Stimulated activated CD4-positive, alpha-beta T cell treated with anti-CD3 and anti-CD28 coated beads, Interleukin-4, amount 100 ng/mL, for 4 hours (primary cell): ENCODE results near the gene ECPAS.
"Not testable (repeated sequence)": the region's sequence is repeated elsewhere in the genome, so short reads cannot be mapped to it uniquely, and the experiment has no call there.

Source experiments
- DNase-seq, 2 experiments: peaks; one replicate each; pipeline ENCODE4 v3.0.0-alpha.2; 2020

Gene ECPAS, protein sequence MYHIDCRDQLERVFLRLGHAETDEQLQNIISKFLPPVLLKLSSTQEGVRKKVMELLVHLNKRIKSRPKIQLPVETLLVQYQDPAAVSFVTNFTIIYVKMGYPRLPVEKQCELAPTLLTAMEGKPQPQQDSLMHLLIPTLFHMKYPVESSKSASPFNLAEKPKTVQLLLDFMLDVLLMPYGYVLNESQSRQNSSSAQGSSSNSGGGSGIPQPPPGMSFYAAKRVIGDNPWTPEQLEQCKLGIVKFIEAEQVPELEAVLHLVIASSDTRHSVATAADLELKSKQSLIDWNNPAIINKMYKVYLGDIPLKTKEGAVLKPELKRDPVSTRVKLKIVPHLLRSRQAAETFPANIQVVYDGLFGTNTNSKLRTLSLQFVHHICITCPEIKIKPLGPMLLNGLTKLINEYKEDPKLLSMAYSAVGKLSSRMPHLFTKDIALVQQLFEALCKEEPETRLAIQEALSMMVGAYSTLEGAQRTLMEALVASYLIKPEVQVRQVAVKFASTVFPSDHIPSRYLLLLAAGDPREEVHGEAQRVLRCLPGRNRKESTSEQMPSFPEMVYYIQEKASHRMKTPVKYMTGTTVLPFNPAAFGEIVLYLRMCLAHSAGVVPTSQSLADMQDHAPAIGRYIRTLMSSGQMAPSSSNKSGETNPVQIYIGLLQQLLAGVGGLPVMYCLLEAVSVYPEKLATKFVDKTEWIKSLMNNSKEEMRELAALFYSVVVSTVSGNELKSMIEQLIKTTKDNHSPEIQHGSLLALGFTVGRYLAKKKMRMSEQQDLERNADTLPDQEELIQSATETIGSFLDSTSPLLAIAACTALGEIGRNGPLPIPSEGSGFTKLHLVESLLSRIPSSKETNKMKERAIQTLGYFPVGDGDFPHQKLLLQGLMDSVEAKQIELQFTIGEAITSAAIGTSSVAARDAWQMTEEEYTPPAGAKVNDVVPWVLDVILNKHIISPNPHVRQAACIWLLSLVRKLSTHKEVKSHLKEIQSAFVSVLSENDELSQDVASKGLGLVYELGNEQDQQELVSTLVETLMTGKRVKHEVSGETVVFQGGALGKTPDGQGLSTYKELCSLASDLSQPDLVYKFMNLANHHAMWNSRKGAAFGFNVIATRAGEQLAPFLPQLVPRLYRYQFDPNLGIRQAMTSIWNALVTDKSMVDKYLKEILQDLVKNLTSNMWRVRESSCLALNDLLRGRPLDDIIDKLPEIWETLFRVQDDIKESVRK (N-terminal part only)

DNA sequence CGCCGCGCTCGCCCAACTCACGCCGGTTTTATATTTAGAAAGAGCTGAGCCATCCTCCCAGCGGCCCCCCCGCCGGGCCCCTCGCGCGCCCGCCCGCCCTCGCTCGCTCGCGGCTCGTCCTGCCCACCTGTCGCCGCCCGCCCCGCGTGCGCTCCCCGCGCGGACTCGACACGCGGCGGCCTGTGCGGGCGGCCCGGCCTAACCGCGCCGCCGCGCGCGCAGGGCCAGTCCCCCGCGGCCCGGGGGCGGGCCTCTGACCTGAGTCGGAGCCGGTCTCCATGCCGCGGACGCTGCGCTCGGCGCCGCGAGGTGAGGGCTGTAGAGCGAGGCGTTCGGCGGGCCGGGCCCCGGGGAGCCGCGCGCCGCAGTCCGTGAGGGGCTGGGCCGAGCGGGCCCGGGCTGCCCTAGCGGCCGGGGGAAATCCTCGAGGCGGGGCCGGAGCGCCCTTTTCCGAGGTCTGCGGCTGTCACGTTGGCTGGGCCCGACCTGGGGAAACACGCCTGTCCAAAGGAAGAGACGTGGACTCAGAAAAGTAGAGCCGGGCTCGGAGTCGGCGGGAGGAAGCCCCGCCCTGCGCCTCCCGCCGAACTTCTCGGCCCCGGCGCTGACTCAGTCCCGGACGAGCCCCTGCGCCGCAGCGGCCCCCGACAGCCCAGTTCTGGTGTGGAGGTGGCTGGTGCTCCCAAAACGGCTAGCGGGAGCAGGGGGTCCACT is at the start of gene ECPAS:
TSS of gene ECPAS (minus strand) at position 526 of the 714 bp plus-strand sequence. CDS start 11,465 bp downstream, outside the sequence.
- peak; percentile 64 to 71 for DNase-seq

DNA sequence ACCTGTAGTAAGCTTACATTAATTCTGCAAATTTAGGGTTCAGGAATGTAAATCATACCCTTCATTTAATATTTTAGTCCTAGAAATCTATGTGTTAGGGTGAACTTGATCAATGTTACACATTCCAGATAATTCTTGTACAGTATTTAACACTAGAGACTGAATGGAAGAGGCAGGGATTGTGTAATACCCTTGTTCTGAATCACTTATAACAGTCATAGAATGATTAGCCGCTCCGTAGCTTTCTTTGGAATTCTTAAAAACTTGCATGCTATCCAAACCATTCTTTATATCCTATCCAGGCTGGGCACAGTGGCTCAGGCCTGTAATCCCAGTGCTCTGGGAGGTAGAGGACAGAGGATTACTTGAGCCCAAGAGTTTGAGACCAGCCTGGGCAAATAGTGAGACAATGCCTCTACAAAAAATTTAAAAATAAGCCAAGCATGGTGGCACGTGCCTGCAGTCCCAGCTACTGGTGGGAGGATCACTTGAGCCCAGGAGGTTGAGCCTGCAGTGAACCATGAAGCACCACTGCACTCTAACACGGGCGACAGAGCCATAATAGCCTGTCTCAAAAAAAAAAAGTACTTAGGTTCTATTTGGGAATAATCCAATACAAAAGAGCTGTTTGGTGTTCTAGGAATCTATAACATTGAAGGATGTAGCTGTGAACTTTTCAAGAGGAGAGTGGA is 49.1 kb upstream of the ECPAS start:
- no peak for DNase-seq

DNA sequence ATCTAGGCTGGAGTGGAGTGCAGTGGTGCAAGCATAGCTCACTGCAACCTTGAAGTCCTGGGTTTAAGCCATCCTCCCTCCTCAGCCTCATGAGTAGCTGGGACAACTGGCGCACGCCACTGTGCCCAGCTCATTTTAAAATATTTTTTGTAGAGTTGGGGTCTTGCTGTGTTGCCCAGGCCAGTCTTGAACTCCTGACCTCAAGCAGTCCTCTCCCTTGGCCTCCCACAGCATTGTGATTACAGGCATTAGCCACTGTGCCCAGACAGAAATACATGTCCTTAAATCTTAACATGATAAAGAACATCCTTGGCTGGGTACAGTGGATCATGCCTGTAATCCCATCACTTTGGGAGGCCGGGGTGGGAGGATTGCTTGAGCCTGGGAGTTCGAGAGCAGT is 47.5 kb upstream of the ECPAS start:
- no peak for DNase-seq

DNA sequence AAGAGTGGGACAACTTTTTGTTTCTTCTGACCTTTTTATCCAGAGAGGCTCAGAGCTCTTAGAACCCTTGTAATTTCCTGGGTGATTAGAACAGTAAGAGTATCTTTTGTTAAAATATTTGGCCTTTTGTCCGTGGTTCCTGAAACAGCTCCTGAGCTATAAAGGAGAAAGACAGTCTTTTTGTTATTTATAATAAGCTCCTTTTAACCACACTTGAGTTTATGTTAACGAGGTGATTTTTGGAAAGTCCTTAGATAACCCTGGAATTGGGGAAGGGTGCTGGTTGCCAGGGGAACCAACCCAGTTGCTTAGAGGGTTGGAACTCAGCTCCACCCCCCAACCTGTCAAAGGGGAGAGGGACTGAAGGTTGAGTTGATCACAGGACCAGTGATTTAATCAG is 45.6 kb upstream of the ECPAS start:
- no peak for DNase-seq

DNA sequence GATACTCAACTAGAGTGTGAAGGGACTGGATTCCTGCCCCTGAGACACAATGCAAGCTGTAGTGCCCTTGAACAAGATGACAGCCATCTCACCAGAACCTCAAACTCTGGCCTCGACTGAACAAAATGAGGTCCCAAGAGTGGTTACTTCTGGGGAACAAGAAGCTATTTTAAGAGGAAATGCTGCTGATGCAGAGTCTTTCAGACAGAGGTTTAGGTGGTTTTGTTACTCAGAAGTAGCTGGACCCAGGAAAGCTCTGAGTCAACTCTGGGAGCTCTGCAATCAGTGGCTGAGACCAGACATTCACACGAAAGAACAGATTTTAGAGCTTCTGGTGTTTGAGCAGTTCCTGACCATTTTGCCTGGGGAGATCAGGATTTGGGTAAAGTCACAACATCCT is 43.2 kb upstream of the ECPAS start:
- no peak for DNase-seq

DNA sequence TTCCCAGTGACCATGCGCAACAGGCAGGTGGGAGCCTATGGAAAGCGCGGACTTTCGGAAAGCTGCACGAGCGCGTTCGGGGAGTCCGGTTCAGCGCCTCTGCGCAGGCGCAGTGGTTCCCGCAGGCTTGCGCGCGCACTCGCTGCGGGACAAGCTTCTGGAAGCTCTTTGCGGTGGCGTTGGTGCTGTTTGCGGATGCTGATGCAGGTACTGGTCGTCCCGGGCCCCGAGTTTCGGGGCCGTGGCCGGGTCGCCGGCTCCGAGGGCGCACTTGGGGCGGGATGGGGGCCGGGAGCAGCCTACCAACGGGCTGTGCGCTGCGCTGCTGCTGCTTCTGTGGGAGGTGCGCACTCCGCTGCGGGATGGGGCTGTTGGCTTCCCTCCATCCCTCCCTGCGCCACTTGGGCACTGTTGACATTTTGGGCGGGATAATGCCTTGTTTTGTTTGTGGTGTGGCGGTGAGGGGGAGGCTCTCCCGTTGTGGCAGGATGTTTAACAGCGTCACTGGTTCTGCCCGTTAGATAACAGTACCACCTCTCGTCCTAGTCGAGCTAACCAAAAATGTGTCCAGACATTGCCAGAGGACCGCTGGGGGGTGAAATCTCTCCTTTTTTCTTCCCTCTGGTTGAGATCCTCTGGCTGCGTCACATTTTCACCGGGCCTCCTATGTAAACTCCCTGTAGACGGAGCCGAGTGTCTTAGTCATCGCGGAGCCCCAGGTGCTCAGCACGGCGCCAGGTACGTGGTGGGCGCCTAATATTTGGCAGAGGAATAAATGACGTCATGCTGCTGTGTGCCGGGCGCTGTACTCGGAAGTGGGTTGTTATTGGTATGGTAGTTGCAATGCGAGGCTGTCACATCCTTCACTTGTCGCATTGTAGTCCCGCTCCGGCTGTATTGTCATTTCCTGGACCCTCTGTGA is 41.1 kb upstream of the ECPAS start, which contains the start of gene ZNF483:
TSS of gene ZNF483 (plus strand) at position 124 of the 922 bp plus-strand sequence. CDS start 2,217 bp downstream, outside the sequence.
- peak; percentile 69 to 85 for DNase-seq

DNA sequence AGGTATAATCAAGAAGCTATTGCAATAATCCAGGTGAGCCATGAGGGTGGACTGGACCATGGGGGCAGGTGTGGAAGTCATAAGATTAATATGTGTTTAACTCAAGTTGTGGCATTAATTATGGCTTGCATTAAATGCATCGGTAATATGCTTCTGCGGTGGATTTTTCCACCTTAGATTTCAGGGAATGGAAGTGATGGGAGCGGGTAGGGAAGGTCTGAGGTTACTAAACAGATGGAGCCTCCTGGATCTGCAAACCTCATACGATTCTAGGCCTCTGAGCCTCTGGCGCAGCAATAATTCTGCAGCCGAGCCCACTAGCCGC is 40.5 kb upstream of the ECPAS start:
- no peak for DNase-seq

DNA sequence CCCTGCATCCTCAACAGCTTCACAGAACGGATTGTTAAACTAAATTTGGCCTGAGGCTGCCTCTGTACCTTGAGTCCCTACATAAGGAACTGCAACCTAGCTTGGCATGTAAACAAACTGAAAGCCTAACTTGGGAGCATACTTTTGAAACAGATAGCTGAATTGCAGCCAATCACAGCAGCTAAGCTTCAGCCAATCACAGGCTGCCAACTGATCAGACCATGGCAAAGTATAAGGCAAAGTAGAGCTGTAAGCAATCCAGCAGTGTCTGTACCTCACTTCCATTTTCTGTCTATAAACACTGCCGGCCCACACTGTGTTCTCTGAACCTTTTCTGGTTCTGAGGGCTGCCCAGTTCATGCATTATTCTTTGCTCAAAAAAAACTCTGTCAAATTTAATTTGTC is 31.9 kb upstream of the ECPAS start:
- DNase-seq = no peak

DNA sequence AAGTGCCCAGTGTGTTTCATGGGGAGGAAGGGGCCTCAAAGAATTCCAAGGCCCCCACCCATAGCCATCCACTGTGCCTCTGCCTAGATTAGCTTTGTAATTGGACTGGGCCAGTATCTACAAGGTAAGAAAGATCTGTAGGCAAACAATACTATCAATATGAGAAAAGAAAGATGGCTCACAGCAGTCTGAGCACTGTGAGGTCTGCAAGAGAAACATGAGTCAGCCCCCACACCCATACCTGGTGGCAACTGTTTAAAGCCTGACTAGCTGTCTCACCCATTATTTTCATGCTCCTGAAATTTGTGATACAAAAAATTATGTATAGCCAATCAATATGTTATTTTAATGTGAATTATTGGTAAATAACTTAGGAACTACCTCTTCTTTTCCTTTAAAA is 30.8 kb upstream of the ECPAS start:
- DNase-seq = no peak

DNA sequence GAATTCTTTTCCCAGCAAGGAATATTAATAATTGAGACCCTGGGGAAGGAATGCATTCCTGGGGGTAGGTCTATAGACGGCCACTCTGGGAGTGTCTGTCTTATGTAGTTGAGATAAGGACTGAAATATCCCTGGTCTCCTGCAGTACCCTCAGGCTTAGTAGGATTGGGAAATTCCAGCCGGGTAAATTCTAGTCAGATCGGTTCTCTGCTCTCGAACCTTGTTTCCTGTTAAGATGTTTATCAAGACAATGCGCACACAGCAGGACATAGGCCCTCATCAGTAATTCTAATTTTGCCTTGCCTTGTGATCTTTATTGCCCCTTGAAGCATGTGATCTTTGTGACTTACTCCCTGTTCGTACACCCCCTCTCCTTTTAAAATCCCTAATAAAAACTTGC is 27.4 kb upstream of the ECPAS start:
- not testable (repeated sequence) for DNase-seq

DNA sequence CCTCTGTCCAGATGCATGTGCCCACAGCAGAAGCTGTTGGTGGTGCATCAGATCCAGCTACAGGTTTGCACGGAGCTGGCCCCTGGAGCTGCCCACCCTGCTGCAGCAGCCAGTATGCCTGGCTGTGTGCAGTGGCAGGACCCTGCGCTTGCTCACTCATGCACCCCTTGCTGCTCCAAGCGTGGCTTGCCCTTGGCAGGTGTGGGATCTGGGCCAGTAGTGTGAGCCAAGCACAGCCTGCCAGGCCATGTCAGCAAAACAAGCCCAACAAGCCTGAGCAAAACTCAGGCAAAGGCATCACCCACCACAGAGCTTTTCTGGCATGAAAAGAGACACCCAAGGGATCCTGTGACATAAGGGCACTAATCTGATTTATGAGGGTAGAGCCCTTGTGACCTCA is 18.3 kb upstream of the ECPAS start:
- DNase-seq = no peak

DNA sequence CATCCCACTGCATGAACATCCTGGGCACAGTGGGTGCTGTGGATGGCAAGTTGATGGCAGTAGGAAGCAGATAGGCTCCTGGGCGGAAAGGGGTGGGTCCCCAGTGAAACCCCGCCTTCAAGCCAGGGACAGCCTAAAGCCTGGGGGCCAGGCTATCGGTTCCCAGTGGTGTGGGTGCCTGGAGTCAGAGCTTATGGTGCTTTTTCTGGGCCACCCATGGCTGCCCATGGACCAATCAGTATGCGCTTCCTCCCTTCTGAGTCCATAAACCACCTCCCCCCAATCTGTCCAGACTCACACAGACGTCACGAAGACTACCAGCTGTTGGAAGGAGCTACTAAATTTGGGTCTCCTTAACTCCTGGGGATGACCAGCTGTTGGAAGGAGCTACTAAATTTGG is 17.5 kb upstream of the ECPAS start:
- DNase-seq = no peak

DNA sequence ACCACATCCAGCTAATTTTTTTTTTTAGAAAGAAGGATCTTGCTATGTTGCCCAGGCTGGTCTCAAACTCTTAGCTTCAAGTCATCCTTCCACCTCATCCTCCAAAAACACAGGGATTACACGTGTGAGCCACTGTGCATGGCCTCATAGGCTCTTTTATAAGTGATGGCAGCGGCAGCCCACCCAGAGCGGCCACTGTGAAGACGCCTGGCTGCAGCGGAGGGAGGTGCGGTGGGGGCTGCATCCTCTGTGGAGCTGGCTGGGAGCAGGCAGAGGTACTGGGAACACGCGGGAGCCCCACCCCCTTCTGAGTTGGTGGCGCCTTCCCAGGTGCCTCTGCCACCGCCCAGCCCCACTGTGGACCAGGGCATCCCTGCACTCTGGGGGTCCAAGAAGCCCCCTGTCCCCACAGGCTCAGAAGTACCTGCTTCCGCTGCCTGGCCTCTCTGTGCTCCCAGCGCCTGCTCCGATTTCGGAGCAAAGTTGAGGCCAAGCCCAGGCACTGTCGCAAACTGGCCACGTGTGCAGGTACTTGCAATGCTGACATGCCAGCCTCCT is 16.9 kb upstream of the ECPAS start:
- no peak for DNase-seq

DNA sequence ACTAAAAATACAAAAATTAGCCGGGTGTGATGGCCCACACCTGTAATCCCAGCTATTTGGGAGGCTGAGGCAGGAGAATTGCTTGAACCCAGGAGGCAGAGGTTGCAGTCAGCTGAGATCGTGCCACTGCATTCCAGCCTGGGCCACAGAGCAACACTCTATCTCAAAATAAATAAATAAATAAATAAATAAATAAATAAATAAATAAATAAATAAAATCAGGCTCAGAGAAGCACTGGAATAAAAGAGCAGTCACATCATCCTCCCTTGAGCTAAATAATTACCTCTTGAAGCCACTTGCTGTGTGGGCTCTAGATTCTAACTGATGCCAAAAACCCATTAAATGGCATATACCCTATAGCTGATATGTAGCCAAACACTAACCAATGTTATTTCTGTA is 13.0 kb upstream of the ECPAS start:
- not testable (repeated sequence) for DNase-seq

DNA sequence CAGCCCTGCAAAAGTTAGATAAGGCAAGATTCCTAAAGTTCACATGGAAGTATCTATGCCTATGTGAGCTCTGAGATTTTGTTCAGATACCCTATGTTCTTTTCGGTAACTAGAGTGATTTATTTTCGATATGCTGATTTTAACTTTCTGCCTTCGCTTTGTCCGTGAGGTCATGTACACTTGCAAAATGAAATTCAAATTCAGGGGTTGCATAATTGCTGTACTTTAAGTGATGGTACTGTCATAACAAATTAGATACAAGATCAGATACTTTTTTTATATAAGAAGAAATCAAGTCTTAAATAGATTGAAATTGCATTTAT is 350 bp upstream of the ECPAS start:
- no peak for DNase-seq

DNA sequence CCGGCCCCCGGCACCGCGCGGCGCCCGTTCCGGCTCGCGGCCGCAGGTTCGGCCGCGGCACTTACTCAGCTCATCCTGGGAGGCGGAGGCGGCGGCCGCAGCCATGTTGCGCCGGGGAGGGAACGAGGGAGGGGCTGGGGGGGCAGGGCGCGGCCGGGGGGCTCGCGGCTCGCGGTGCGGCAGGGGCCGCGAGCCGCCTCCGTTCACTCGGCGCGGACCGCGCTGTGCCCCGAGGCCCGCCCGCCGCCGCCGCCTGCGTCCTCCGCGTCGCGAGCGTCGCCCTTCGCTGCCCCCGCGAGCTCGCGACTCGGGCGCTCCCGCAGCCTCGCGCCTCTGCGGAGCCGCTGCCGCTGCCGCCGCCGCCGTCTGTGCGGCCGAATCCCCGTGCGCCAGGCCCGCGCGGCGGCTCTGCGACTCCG is 735 bp downstream of the ECPAS start:
- peak; percentile 50 to 58 for DNase-seq

DNA sequence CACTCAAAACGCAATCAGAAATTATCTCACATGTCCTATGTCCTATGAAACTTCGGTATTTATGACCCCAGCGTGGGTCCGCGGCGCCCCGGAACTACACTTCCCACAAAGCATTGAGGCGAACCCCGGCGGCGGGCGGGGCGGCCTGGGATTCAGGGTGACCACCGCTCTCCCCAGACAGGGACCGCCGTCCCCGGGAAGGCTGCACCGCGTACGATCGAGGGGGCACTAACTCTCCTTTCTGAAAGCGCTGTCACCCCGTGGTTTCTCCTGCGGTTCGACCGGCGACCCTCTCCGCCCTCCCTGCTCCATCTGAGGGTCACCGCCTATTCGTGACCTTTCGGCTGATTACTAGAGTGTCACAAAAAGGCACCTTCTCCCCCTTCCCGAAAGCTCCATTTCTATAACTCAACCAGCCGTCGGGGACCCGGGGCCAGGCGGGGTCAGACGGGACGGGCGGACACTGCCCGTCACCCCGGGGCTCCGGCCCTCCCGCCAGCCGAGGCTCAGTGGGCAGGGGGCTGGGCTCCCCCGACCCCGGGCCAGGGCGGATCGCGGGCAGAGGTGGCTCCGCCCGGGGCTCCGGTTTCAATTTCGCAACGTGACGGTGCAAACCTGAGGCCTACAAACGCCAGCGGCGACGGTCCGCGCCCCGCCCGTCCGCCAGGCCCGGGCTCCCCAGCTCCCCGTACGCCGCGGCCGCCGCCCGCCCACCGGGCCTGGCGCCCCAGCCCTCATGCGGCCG is 1.3 kb downstream of the ECPAS start:
- peak; percentile 52 to 58 for DNase-seq

DNA sequence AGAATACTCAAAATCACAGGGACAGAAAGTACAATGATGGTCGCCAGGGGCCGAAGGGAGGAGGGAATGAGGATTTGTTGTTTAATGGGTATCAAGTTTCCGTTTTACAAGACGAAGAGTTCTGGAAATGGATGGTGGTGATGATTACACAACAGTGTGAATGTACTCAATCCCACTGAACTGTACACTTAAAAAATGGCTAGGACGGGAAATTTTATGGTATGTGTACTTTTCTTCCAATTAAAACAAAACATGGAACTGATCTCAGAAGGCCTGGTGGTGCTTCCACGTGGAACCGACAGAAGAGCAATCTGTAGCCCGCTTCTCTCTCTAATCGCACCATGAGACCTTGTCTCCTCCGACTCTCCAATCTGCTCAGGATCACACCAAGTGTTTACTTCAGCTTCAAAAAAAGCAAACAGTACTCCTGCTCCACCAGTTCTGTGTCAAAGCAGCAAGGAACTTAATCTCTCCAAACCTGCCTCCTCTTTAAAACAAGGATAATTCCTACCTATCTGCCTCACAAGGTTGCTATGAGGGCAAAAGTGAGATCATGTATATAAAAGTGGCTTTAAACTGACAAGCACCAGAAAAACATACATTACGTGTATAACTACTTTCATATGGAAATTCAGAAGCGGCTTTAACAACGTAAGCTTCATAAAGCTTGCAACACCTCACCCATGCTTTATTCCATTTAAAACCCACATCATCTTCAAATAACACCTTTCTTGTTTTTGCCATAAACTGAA is 2.1 kb downstream of the ECPAS start:
- no peak for DNase-seq

DNA sequence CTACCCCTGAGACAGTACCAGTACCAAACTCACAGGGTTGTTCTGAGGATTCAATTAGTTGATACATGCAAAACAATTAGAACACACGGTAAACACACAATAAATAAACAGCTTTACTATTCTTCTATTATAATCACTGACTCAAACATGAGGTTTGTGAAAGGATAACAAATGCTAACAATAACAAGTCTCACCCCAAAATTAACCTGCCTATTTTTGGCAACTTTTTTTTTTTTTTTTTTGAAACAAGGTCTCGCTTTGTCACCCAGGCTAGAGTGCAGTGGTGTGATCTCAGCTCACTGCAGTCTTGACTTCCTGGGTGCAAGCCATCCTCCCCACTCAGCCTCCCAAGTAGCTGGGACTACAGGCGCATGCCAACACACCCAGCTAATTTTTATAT is 6.5 kb downstream of the ECPAS start:
- DNase-seq = no peak
